Fibroblast of lung (primary cell): Measurements from ENCODE around the gene NDUFA3. TPM values are rescaled to one million over a fixed set of nuclear protein-coding genes. Genes with fewer than 3 reads are reported as not detected.

ENCODE experiments used
- DNase-seq, 2 donors: peaks; one replicate each; pipeline versions ENCODE4 v3.0.0 to v3.0.0-alpha.2; 2010; ENCODE audit warnings: low read depth in 2 of 2
- H2AFZ ChIP-seq: 2 replicates; pipeline ENCODE4 v1.5.1; 2012; ENCODE audit warnings: low read length, control low read depth, inconsistent platforms
- H3K27ac ChIP-seq: 2 replicates; pipeline ENCODE4 v1.5.1; 2011; ENCODE audit warnings: low read length, control low read depth; ENCODE audit not compliant: insufficient read depth
- H3K27me3 ChIP-seq: 2 replicates; pipeline ENCODE4 v1.5.1; 2011; ENCODE audit warnings: mild to moderate bottlenecking, low read length; ENCODE audit not compliant: control insufficient read depth, insufficient read depth
- H3K36me3 ChIP-seq: 2 replicates; pipeline ENCODE4 v1.5.1; 2011; ENCODE audit warnings: low read length; ENCODE audit not compliant: control insufficient read depth, insufficient read depth
- H3K4me1 ChIP-seq: 2 replicates; pipeline ENCODE4 v1.5.1; 2011; ENCODE audit warnings: low read length; ENCODE audit not compliant: control insufficient read depth, insufficient read depth; ENCODE audit errors: extremely low read depth
- H3K4me2 ChIP-seq: 2 replicates; pipeline ENCODE4 v1.5.1; 2011; ENCODE audit warnings: low read length, control low read depth; ENCODE audit not compliant: insufficient read depth; ENCODE audit errors: extremely low read depth
- H3K4me3 ChIP-seq, 4 experiments: fragments of 200-600 bp in 1 of 4; sonication (generic) in 1 of 4; replicated peaks in 1 of 4; 2 replicates each; pipeline ENCODE4 v1.5.1; 2011 to 2016; ENCODE audit warnings: low read length in 4 of 4, low read depth in 3 of 4, mild to moderate bottlenecking in 3 of 4, control low read depth in 2 of 4, inconsistent platforms in 1 of 4, mixed read lengths in 1 of 4; ENCODE audit not compliant: insufficient read depth in 1 of 4; ENCODE audit errors: control extremely low read depth in 1 of 4
- H3K79me2 ChIP-seq: 2 replicates; pipeline ENCODE4 v1.5.1; 2012; ENCODE audit warnings: mild to moderate bottlenecking, low read length, inconsistent platforms; ENCODE audit not compliant: control insufficient read depth, insufficient read depth
- H3K9ac ChIP-seq: 2 replicates; pipeline ENCODE4 v1.5.1; 2011; ENCODE audit warnings: mild to moderate bottlenecking, low read length, control low read depth; ENCODE audit not compliant: insufficient read depth
- H3K9me3 ChIP-seq: 2 replicates; pipeline ENCODE4 v1.5.1; 2012; ENCODE audit warnings: low read depth, low read length; ENCODE audit not compliant: control insufficient read depth, insufficient read depth
- H4K20me1 ChIP-seq: 2 replicates; pipeline ENCODE4 v1.5.1; 2011; ENCODE audit warnings: low read length; ENCODE audit not compliant: control insufficient read depth, insufficient read depth; ENCODE audit errors: extremely low read depth
- EZH2 ChIP-seq: IDR thresholded peaks from 2 replicates; pipeline ENCODE4 v1.5.1; 2012; ENCODE audit warnings: low read length, control low read depth, mild to moderate bottlenecking; ENCODE audit errors: missing control alignments
- polyA plus RNA-seq, 2 donors: library from polyadenylated mRNA; depleted of rRNA in 1 of 2; stranded (reverse) in 1 of 2; unstranded in 1 of 2; fragments of >200 nt; gene quantifications; 2 replicates each; pipeline ENCODE4 v1.2.1, GENCODE V29; 2011 to 2012; ENCODE audit warnings: missing spikeins in 1 of 2
- total RNA-seq: library from RNA; depleted of rRNA; stranded (reverse); fragments of >200 nt; gene quantifications from 2 replicates; pipeline ENCODE4 v1.2.1, GENCODE V29; 2014
- TF ChIP-seq, protein P1 (sequence below), 2 donors: IDR thresholded peaks in 1 of 2; conservative IDR thresholded peaks in 1 of 2; 1 replicate in 1 of 2; 2 replicates in 1 of 2; pipeline ENCODE4 v1.5.1; 2011 to 2012; ENCODE audit warnings: low read length in 2 of 2, control low read depth in 1 of 2, inconsistent platforms in 1 of 2, low read depth in 1 of 2, mild to moderate bottlenecking in 1 of 2

NDUFA3 gene
- total and polyA plus RNA-seq, 2 donors (not counting 1 experiment from before 2014, with no cell fraction given), result 22.8 to 35.4 TPM

DNA sequence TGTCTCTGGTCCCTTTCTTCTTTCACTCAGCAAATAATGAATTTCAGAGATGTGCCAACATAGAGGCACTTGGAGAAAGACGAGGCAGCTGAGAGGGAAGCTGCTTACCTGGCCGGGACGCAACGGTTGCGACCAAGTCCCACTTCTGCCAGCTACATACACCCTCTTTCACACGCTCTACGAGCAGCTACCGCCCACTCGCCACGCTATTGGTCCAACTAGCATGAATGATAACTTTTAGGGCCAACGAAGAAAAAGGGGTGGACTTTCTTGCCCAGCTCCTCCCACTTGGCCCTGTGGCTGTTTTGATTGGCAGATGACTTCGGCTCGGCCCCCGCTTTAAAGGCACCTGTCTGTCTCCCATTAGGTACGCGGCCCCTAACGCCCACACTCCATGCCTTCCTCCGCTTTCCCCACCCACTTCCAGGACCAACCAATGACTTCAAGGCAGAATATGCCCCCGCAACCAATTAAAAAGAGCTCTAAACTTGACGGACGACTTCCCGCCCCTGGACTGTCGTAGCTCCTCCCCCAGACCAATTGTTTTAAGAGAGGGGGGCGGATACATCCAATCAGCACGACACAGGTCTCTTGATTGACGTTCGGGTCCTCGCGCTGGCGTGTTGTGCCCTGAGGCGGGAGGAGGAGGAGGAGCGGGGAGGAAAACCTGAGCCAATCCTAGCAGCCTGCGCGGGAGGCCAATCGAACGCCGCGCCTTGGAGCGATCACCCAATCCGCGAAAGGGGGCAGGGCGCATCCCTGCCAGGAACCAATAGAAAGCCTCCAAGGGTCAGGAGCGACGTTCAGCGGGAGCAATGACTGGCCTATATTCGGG, 34.4 kb downstream of the NDUFA3 start:
- Histone ChIP-seq H3K36me3 (peaks cover 5% of the 10 kb centered on the region), H3K9me3 (no peaks in the 10 kb centered on the region), H3K4me2 (peak overlapping the region; percentile 99), H3K27me3 (no peaks in the 10 kb centered on the region), H4K20me1 (no peaks in the 10 kb centered on the region), H2AFZ (peak overlapping the region; percentile 95), H3K79me2 (peaks cover 44% of the 10 kb centered on the region), H3K4me1 (peaks cover 15% of the 10 kb centered on the region), H3K4me3 (peak overlapping the region; percentile 70 to 84 (median 79)), H3K27ac (peak overlapping the region; percentile 90), H3K9ac (peak overlapping the region; percentile 97)
- peak; percentile 100 for DNase-seq
- TF ChIP-seq EZH2, result no peak
- TF ChIP-seq, protein P1, sequence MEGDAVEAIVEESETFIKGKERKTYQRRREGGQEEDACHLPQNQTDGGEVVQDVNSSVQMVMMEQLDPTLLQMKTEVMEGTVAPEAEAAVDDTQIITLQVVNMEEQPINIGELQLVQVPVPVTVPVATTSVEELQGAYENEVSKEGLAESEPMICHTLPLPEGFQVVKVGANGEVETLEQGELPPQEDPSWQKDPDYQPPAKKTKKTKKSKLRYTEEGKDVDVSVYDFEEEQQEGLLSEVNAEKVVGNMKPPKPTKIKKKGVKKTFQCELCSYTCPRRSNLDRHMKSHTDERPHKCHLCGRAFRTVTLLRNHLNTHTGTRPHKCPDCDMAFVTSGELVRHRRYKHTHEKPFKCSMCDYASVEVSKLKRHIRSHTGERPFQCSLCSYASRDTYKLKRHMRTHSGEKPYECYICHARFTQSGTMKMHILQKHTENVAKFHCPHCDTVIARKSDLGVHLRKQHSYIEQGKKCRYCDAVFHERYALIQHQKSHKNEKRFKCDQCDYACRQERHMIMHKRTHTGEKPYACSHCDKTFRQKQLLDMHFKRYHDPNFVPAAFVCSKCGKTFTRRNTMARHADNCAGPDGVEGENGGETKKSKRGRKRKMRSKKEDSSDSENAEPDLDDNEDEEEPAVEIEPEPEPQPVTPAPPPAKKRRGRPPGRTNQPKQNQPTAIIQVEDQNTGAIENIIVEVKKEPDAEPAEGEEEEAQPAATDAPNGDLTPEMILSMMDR (conservative IDR thresholded peaks at IDR 0.05 in 1 of 2, IDR thresholded peaks at IDR 0.05 in 1 of 2; ENCODE audit: low read depth in 1 of 2, low read length in 2 of 2), result no peak

DNA sequence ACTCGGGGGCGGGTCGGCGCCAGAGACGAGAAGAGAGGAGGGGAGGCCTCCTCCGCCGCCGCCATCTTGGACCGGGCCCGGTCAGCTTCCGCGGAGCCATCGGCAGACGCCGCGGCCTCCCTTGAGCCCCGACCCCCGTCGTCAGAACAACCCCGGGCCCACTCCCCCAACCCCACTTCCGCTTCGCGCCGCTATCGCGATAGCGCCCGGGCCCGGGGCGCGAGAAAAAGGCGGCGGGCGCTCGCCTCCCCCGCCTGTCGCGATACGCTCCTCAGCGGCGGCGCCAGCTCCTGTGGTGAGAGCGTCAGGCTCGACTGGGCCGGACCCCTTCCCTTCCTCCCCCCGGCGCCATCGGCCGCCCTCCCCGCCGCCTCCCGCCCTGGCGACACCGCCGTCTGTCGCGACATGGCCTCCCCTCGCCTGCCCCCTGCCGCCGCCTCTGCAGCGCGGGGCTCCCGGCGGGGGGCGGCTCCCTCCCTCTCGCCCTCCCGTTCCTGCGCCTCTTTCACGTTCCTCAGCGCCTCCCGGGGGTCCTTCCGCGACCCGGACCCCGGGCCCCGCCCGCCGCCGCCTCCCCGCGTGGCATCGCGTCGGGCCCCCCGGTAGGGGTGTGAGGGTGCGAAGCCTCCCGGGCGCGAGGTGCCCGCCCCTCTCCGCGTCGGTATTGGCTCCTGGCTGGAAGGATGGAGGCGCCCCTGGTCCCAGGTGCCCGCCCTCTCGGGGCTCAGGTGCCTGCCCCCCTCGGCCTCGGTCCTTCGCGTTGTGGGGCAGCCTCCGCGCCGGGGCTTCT, 35.2 kb downstream of the NDUFA3 start, which contains the start of gene CNOT3:
TSS of gene CNOT3 (plus strand) at position 64 of the 790 bp plus-strand sequence. CDS start 5,217 bp downstream, outside the sequence.
- H2AFZ ChIP-seq, result peak within 1 kb of the TSS; percentile 95
- peaks cover 6% of the 10 kb centered on the region for H3K36me3 ChIP-seq
- peak within 1 kb of the TSS; percentile 90 for H3K27ac ChIP-seq
- H3K9me3 ChIP-seq, result no peaks in the 10 kb centered on the region
- TF ChIP-seq EZH2, result no peak
- TF ChIP-seq, protein P1 (conservative IDR thresholded peaks at IDR 0.05 in 1 of 2, IDR thresholded peaks at IDR 0.05 in 1 of 2; ENCODE audit: low read depth in 1 of 2, low read length in 2 of 2), result no peak
- H3K4me3 ChIP-seq, result peak within 1 kb of the TSS; percentile 70 to 84 (median 79)
- no peaks in the 10 kb centered on the region for H3K27me3 ChIP-seq
- H4K20me1 ChIP-seq, result no peaks in the 10 kb centered on the region
- H3K9ac ChIP-seq, result peak within 1 kb of the TSS; percentile 97
- peaks cover 51% of the 10 kb centered on the region for H3K79me2 ChIP-seq
- peaks cover 17% of the 10 kb centered on the region for H3K4me1 ChIP-seq
- DNase-seq, result no peak
- H3K4me2 ChIP-seq, result peak within 1 kb of the TSS; percentile 99
